K562 (cell line): ENCODE data around the gene ARL5C. TPM values are rescaled to one million over a fixed set of nuclear protein-coding genes. Genes with fewer than 3 reads are reported as not detected.
A peak's percentile ranks its signal among the peaks of the same experiment; 100 is the strongest.

Source experiments
- CBX2 ChIP-seq: fragments of 200-600 bp; sonication (generic); IDR thresholded peaks from one replicate; pipeline ENCODE4 v1.6.1; 2012; ENCODE audit warnings: mild to moderate bottlenecking, low read length, inconsistent platforms; ENCODE audit not compliant: insufficient read depth, poor library complexity, severe bottlenecking
- FOXK1 ChIP-seq: sonication (generic); formaldehyde crosslinking; IDR thresholded peaks from 2 replicates; pipeline ENCODE4 v1.8.0; 2022; ENCODE audit warnings: missing genetic modification reagents, mild to moderate bottlenecking, borderline replicate concordance
- MCM3 ChIP-seq: fragments of 450-650 bp; IDR thresholded peaks from 2 replicates; pipeline ENCODE4 v1.6.1; 2016
- MXI1 ChIP-seq: IDR thresholded peaks from 2 replicates; pipeline ENCODE4 v1.6.1; 2011; ENCODE audit warnings: low read depth, mild to moderate bottlenecking, improper control_type of control experiment, low read length
- NBN ChIP-seq: fragments of 450-650 bp; IDR thresholded peaks from 2 replicates; pipeline ENCODE4 v1.6.1; 2016; ENCODE audit warnings: low read depth, mild to moderate bottlenecking
- RB1 ChIP-seq: fragments of 450-650 bp; IDR thresholded peaks from 2 replicates; pipeline ENCODE4 v1.6.1; 2017; ENCODE audit warnings: low read depth, mild to moderate bottlenecking
- SMAD4 ChIP-seq: fragments of 250-450 bp; sonication (Bioruptor Pico); conservative IDR thresholded peaks from 2 replicates; pipeline ENCODE4 v1.8.0; 2021; ENCODE audit warnings: inconsistent platforms, mild to moderate bottlenecking, moderate library complexity
- SMC3 ChIP-seq: conservative IDR thresholded peaks from 2 replicates; pipeline ENCODE4 v1.6.1; 2011; ENCODE audit warnings: low read depth, low read length, improper control_type of control experiment; ENCODE audit not compliant: insufficient read depth
- SREBF1 ChIP-seq: fragments of 150-350 bp; IDR thresholded peaks from 2 replicates; pipeline ENCODE4 v1.6.1; 2014; ENCODE audit warnings: antibody characterized with exemption, low read depth, low read length, borderline replicate concordance
- ZNF24 ChIP-seq: fragments of 450-650 bp; IDR thresholded peaks from 2 replicates; pipeline ENCODE4 v1.6.1; 2016
- ZNF408 ChIP-seq: fragments of 250-450 bp; sonication (Bioruptor Pico); IDR thresholded peaks from 2 replicates; pipeline ENCODE4 v1.4.0; 2020; ENCODE audit warnings: low read depth, mild to moderate bottlenecking, moderate library complexity
- ZNF707 ChIP-seq: fragments of 250-450 bp; sonication (Bioruptor Pico); conservative IDR thresholded peaks from 2 replicates; pipeline ENCODE4 v1.8.0; 2022; ENCODE audit warnings: inconsistent platforms, mild to moderate bottlenecking, moderate library complexity
- polyA plus RNA-seq, 8 experiments: library from polyadenylated mRNA; depleted of rRNA in 4 of 8; stranded (reverse) in 5 of 8; unstranded in 3 of 8; fragments of >200 nt; fragmentation: Nextera tagmentation in 2 of 8; fragmentation: Illumina TruSeq in 1 of 8; extraction: Ambion mirVana in 2 of 8; extraction: Trizol in 1 of 8; gene quantifications; 2 replicates each; pipeline versions ENCODE4 v1.2.1 to v1.2.3, GENCODE V29; 2011 to 2014; ENCODE audit warnings: inconsistent platforms in 1 of 8, missing spikeins in 1 of 8
- total RNA-seq, 7 experiments: library from RNA; depleted of rRNA in 6 of 7; stranded (reverse); fragments of >200 nt in 6 of 7; fragmentation: Illumina TruSeq in 2 of 7; extraction: Trizol in 2 of 7; gene quantifications; 2 replicates each; pipeline versions ENCODE4 v1.2.1 to v1.2.3, GENCODE V29; 2011 to 2021; ENCODE audit warnings: low replicate concordance in 1 of 7
- TF ChIP-seq, protein P1 (sequence below): fragments of 250-450 bp; sonication (Bioruptor Pico); IDR thresholded peaks from 2 replicates; pipeline ENCODE4 v1.8.0; 2022; ENCODE audit warnings: moderate library complexity, mild to moderate bottlenecking, inconsistent platforms
- TF ChIP-seq, protein P2 (sequence below): sonication (generic); formaldehyde crosslinking; IDR thresholded peaks from 2 replicates; pipeline ENCODE4 v1.8.0; 2022; ENCODE audit warnings: missing genetic modification reagents, mild to moderate bottlenecking, moderate library complexity, borderline replicate concordance
- TF ChIP-seq, protein P3 (sequence below), 3 experiments: IDR thresholded peaks in 2 of 3; conservative IDR thresholded peaks in 1 of 3; 2 replicates each; pipeline ENCODE4 v1.5.1; 2011 to 2012; ENCODE audit warnings: low read length in 3 of 3, mild to moderate bottlenecking in 3 of 3, control low read depth in 2 of 3, improper control_type of control experiment in 1 of 3, inconsistent platforms in 1 of 3, low read depth in 1 of 3, mixed read lengths in 1 of 3, moderate library complexity in 1 of 3; ENCODE audit not compliant: insufficient read depth in 2 of 3
- TF ChIP-seq, protein P4 (sequence below): fragments of 200-800 bp; sonication (Bioruptor generic); IDR thresholded peaks from 2 replicates; pipeline ENCODE4 v1.6.1; 2017; ENCODE audit warnings: missing genetic modification characterization, missing compliant biosample characterization
- TF ChIP-seq, protein P5 (sequence below): fragments of 250-450 bp; sonication (Bioruptor Pico); IDR thresholded peaks from 2 replicates; pipeline ENCODE4 v1.6.1; 2021; ENCODE audit warnings: mild to moderate bottlenecking
- TF ChIP-seq, protein P6 (sequence below): sonication (generic); formaldehyde crosslinking; IDR thresholded peaks from 2 replicates; pipeline ENCODE4 v1.8.1; 2023; ENCODE audit warnings: mild to moderate bottlenecking, missing genetic modification reagents

ARL5C gene
- total and polyA plus RNA-seq, 9 of the 15 experiments (the other 6 are each of a cell fraction or from before 2014, with no cell fraction given) = not detected

DNA sequence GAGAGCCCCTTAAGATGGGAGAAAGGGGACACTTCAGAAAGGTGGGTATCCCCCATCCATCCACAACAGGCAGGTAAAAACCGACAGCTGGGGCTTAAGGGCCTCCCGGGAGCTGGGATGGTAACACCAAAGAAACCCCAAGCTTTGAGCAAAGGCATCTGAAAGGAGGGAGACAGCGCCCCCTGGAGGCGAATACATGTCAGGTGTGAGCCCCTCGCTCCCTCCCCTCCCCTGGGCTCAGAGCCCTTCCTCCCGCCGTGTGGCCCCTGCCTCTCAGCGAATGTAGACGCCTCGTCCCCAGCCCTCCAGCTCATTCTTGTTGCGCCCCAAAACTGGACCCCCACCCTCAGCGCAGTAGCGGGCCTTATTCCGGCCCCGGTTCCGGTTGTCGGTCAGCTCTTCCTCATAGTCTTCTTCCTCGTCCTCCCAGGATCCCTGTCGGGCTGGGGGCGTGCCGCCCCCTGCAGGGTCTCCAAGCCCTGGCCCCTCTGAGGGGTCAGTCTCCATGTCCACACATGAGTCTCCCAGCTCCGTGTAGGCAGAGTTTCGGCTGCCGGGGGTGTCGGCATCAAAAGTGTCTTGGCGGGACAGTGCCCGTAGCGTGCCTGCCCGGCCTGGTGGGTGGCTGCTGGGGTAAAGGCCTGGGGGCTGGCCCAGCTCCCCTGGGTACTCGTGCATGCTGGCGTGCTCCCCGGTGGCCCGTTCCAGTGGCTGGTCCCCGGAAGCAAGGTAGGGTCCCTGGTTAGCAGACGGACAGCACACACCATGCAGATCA, 9.1 kb upstream of the ARL5C start (continued):
- peak; percentile 57; the same call in 1 of the 2 replicates for TF ChIP-seq RB1
- TF ChIP-seq, protein P1, sequence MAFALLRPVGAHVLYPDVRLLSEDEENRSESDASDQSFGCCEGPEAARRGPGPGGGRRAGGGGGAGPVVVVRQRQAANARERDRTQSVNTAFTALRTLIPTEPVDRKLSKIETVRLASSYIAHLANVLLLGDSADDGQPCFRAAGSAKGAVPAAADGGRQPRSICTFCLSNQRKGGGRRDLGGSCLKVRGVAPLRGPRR (CRISPR knock-in tag) = no peak
- TF ChIP-seq NBN = no peak
- TF ChIP-seq SMAD4 (CRISPR knock-in tag) = 0 out of 2 replicates have a peak, but pooled peaks have one; percentile 4
- TF ChIP-seq, protein P2, sequence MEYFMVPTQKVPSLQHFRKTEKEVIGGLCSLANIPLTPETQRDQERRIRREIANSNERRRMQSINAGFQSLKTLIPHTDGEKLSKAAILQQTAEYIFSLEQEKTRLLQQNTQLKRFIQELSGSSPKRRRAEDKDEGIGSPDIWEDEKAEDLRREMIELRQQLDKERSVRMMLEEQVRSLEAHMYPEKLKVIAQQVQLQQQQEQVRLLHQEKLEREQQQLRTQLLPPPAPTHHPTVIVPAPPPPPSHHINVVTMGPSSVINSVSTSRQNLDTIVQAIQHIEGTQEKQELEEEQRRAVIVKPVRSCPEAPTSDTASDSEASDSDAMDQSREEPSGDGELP (CRISPR knock-in tag) = peak; percentile 39; the same call in 1 of the 2 replicates
- no peak for TF ChIP-seq FOXK1 (CRISPR knock-in tag)
- TF ChIP-seq ZNF408 = no peak
- TF ChIP-seq MCM3 = no peak
- no peak for TF ChIP-seq ZNF24
- no peak for TF ChIP-seq SREBF1
- TF ChIP-seq, protein P3, sequence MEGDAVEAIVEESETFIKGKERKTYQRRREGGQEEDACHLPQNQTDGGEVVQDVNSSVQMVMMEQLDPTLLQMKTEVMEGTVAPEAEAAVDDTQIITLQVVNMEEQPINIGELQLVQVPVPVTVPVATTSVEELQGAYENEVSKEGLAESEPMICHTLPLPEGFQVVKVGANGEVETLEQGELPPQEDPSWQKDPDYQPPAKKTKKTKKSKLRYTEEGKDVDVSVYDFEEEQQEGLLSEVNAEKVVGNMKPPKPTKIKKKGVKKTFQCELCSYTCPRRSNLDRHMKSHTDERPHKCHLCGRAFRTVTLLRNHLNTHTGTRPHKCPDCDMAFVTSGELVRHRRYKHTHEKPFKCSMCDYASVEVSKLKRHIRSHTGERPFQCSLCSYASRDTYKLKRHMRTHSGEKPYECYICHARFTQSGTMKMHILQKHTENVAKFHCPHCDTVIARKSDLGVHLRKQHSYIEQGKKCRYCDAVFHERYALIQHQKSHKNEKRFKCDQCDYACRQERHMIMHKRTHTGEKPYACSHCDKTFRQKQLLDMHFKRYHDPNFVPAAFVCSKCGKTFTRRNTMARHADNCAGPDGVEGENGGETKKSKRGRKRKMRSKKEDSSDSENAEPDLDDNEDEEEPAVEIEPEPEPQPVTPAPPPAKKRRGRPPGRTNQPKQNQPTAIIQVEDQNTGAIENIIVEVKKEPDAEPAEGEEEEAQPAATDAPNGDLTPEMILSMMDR (IDR thresholded peaks at IDR 0.05 in 2 of 3, conservative IDR thresholded peaks at IDR 0.05 in 1 of 3; ENCODE audit: insufficient read depth in 2 of 3, low read depth in 1 of 3, low read length in 3 of 3) = peak; percentile 83 to 90 (median 86)
- no peak for TF ChIP-seq CBX2
- peak; percentile 62 for TF ChIP-seq SMC3
- TF ChIP-seq, protein P4, sequence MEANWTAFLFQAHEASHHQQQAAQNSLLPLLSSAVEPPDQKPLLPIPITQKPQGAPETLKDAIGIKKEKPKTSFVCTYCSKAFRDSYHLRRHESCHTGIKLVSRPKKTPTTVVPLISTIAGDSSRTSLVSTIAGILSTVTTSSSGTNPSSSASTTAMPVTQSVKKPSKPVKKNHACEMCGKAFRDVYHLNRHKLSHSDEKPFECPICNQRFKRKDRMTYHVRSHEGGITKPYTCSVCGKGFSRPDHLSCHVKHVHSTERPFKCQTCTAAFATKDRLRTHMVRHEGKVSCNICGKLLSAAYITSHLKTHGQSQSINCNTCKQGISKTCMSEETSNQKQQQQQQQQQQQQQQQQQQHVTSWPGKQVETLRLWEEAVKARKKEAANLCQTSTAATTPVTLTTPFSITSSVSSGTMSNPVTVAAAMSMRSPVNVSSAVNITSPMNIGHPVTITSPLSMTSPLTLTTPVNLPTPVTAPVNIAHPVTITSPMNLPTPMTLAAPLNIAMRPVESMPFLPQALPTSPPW (CRISPR knock-in tag) = peak; percentile 39; the same call in 1 of the 2 replicates
- TF ChIP-seq, protein P5, sequence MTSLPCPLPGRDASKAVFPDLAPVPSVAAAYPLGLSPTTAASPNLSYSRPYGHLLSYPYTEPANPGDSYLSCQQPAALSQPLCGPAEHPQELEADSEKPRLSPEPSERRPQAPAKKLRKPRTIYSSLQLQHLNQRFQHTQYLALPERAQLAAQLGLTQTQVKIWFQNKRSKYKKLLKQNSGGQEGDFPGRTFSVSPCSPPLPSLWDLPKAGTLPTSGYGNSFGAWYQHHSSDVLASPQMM (CRISPR knock-in tag) = no peak
- no peak for TF ChIP-seq MXI1
- TF ChIP-seq ZNF707 (CRISPR knock-in tag) = no peak
- TF ChIP-seq, protein P6, sequence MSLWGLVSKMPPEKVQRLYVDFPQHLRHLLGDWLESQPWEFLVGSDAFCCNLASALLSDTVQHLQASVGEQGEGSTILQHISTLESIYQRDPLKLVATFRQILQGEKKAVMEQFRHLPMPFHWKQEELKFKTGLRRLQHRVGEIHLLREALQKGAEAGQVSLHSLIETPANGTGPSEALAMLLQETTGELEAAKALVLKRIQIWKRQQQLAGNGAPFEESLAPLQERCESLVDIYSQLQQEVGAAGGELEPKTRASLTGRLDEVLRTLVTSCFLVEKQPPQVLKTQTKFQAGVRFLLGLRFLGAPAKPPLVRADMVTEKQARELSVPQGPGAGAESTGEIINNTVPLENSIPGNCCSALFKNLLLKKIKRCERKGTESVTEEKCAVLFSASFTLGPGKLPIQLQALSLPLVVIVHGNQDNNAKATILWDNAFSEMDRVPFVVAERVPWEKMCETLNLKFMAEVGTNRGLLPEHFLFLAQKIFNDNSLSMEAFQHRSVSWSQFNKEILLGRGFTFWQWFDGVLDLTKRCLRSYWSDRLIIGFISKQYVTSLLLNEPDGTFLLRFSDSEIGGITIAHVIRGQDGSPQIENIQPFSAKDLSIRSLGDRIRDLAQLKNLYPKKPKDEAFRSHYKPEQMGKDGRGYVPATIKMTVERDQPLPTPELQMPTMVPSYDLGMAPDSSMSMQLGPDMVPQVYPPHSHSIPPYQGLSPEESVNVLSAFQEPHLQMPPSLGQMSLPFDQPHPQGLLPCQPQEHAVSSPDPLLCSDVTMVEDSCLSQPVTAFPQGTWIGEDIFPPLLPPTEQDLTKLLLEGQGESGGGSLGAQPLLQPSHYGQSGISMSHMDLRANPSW (CRISPR knock-in tag) = no peak
